ENCODE data around the gene FAM174B. TPM values are rescaled to one million over a fixed set of nuclear protein-coding genes. Genes with fewer than 3 reads are reported as not detected.

The FAM174B gene
- total RNA-seq, 1 experiment from 2014 or later, result 26.8 TPM

DNA sequence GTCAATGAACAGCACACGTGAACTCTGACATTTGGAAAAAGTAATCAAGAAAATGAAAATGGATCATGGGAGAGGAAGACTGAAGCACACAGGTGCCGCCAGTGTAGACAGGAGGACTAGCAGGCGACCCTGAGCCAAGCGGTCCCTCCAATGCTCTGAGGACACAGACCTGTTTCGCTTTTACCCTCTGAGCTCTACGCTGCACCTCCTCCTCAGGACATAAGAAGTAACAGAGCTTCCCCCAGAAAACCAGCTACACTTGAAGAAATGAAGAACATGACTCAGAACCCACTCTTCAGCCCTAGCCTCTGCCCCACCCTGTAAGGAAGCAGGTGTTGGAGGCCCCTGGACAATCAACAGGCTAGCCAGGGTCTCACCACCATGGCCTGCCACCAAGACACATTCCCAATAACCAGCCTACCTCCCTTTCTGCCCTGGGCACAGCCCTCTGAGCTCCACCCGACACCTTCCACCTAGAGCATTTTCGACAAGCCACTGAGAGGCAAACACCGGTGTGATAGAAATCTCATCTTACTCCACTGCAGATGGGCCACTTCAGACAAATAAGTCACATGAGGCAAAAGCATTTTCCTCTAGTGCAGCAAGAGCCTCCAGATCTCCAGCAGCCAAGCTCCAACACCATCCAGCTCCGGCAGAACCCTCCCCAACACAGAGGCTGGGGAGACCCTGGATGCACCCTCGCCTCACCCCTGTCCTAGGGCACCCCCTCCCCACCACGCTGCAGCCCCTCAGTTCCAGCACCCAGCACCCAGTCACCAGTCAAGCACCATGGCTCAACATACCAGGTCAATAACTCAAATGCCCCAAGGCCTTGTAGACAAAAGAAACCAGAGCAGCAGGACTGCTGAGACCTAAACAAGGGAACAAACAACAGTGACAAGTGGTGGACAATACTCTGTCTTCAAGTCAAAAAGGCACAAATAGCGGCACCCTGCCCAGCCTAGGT lies 11.4 kb downstream of the FAM174B start:
- no peak overlapping the region for H3K4me3 ChIP-seq (ENCODE audit: insufficient read depth, low read depth, low read length)
- H3K27me3 ChIP-seq (ENCODE audit: control insufficient read depth, insufficient read depth, low read length), result no peaks in the 10 kb centered on the region
- no peaks in the 10 kb centered on the region for H3K36me3 ChIP-seq (replicated peaks; ENCODE audit: control insufficient read depth, insufficient read depth, low read length)
- no peak for DNase-seq

GRCh38 chr15:92638709-92639365 lies 16.7 kb downstream of the FAM174B start:
- Histone ChIP-seq H3K27me3 (ENCODE audit: control insufficient read depth, insufficient read depth, low read length) (no peaks in the 10 kb centered on the region), H3K4me3 (ENCODE audit: insufficient read depth, low read depth, low read length) (no peak overlapping the region), H3K36me3 (replicated peaks; ENCODE audit: control insufficient read depth, insufficient read depth, low read length) (no peaks in the 10 kb centered on the region)
- no peak for DNase-seq

GRCh38 chr15:92638291-92638708 lies 17.3 kb downstream of the FAM174B start:
- no peak overlapping the region for H3K4me3 ChIP-seq (ENCODE audit: insufficient read depth, low read depth, low read length)
- no peaks in the 10 kb centered on the region for H3K36me3 ChIP-seq (replicated peaks; ENCODE audit: control insufficient read depth, insufficient read depth, low read length)
- H3K27me3 ChIP-seq (ENCODE audit: control insufficient read depth, insufficient read depth, low read length), result no peaks in the 10 kb centered on the region
- no peak for DNase-seq

GRCh38 chr15:92637626-92638025 lies 17.9 kb downstream of the FAM174B start:
- no peak overlapping the region for H3K4me3 ChIP-seq (ENCODE audit: insufficient read depth, low read depth, low read length)
- H3K36me3 ChIP-seq (replicated peaks; ENCODE audit: control insufficient read depth, insufficient read depth, low read length), result no peaks in the 10 kb centered on the region
- DNase-seq, result no peak
- no peaks in the 10 kb centered on the region for H3K27me3 ChIP-seq (ENCODE audit: control insufficient read depth, insufficient read depth, low read length)

DNA sequence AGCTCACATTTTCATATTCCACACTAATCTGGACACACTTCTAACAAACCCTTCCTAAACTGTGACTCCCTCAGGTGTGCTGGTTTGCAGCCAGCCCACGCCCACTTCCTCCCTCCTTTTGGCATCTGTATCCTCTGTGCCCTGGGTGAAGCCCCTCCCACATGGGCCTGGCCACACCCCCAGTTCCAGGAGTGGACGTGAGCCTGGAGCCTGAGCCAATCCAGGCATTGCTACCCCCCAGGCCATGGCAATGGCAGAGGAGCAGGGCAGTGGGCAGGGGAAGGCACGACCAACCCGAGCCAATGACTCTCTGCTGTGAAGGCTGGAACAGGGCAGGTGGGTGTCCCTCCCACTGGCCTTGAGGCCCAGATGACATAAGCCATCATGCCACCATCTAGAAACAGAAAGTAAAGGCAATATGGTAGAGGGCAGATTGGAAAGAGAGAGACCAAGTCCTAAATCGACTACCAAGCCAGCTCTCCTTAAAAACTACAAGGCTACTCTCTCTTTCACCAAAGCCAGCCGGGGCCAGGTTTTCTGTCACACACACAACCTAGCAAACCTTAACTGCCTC lies 18.6 kb downstream of the FAM174B start:
- Histone ChIP-seq H3K4me3 (ENCODE audit: insufficient read depth, low read depth, low read length) (no peak overlapping the region), H3K27me3 (ENCODE audit: control insufficient read depth, insufficient read depth, low read length) (no peaks in the 10 kb centered on the region), H3K36me3 (replicated peaks; ENCODE audit: control insufficient read depth, insufficient read depth, low read length) (no peaks in the 10 kb centered on the region)
- peak; percentile 78 for DNase-seq

DNA sequence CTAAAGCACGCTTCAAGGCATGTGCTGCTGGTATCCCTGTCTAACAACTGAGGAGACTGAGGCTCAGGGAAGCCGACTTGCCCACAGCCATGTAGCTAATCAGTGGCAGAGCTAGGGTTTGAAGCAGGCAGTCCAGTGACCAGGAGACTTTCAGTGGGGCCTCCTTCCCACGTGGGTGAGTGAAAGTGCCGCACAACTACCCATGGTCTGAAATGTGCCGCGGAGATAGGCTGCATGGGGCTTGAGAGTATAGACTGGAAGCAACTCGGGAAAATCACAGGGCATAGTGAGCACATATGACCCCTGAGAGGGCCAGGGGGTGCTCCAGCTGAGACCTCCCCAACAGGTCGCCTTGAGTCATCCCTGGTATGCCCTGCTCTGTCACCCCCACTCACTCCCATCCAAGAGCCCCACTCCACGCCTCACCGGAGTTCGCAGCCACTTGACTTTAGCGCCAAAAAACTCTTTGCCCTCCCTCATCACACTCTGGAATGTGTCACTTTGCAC lies 19.1 kb downstream of the FAM174B start:
- Histone ChIP-seq H3K36me3 (replicated peaks; ENCODE audit: control insufficient read depth, insufficient read depth, low read length) (no peaks in the 10 kb centered on the region), H3K27me3 (ENCODE audit: control insufficient read depth, insufficient read depth, low read length) (no peaks in the 10 kb centered on the region), H3K4me3 (ENCODE audit: insufficient read depth, low read depth, low read length) (no peak overlapping the region)
- DNase-seq, result no peak

GRCh38 chr15:92634671-92635201 lies 20.8 kb downstream of the FAM174B start:
- DNase-seq, result no peak
- no peaks in the 10 kb centered on the region for H3K27me3 ChIP-seq (ENCODE audit: control insufficient read depth, insufficient read depth, low read length)
- no peaks in the 10 kb centered on the region for H3K36me3 ChIP-seq (replicated peaks; ENCODE audit: control insufficient read depth, insufficient read depth, low read length)
- no peak overlapping the region for H3K4me3 ChIP-seq (ENCODE audit: insufficient read depth, low read depth, low read length)

DNA sequence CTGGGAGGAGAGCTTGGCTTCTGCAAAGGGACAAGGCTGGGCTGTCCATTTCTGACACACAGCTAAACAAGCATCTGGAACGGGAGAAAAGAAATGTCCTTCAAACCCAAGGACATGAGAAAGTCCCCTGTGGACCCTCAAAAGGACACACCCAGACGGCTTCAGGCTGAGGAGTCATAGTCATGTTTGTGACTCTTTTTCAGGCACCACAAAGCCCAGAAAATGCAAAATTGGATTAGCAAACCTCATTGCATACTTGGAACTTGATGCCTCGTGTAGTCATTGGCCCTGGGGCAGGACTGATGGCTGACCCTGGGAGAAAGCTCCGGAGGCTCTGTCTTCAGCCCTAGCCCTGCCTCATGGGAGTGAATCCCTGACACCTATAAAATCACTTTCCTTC lies 21.5 kb downstream of the FAM174B start:
- Histone ChIP-seq H3K27me3 (ENCODE audit: control insufficient read depth, insufficient read depth, low read length) (no peaks in the 10 kb centered on the region), H3K4me3 (ENCODE audit: insufficient read depth, low read depth, low read length) (no peak overlapping the region), H3K36me3 (replicated peaks; ENCODE audit: control insufficient read depth, insufficient read depth, low read length) (no peaks in the 10 kb centered on the region)
- no peak for DNase-seq

GRCh38 chr15:92633418-92633817 lies 22.2 kb downstream of the FAM174B start:
- DNase-seq, result no peak
- no peak overlapping the region for H3K4me3 ChIP-seq (ENCODE audit: insufficient read depth, low read depth, low read length)
- H3K36me3 ChIP-seq (replicated peaks; ENCODE audit: control insufficient read depth, insufficient read depth, low read length), result no peaks in the 10 kb centered on the region
- H3K27me3 ChIP-seq (ENCODE audit: control insufficient read depth, insufficient read depth, low read length), result no peaks in the 10 kb centered on the region

DNA sequence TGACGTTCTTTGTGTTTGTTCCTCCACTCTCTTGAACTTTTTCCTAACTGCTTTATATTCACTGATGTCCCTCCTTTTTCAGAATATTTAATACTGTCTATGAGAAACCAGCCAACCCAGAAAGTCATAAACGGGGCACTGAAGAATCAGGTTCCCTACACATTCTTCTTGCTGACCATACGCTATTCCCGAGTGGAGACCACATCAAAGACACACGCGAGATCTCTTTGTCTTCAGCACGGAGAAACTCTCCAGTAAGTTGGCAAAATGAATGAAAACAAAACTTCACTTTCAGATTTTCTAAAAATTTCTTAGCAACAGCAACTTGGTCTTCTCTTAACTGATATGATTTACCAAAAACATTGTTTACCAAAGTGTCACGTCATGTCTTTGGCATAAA lies 22.6 kb downstream of the FAM174B start:
- no peaks in the 10 kb centered on the region for H3K27me3 ChIP-seq (ENCODE audit: control insufficient read depth, insufficient read depth, low read length)
- H3K36me3 ChIP-seq (replicated peaks; ENCODE audit: control insufficient read depth, insufficient read depth, low read length), result no peaks in the 10 kb centered on the region
- H3K4me3 ChIP-seq (ENCODE audit: insufficient read depth, low read depth, low read length), result no peak overlapping the region
- no peak for DNase-seq

GRCh38 chr15:92631721-92632120 lies 23.9 kb downstream of the FAM174B start:
- Histone ChIP-seq H3K36me3 (replicated peaks; ENCODE audit: control insufficient read depth, insufficient read depth, low read length) (no peaks in the 10 kb centered on the region), H3K4me3 (ENCODE audit: insufficient read depth, low read depth, low read length) (no peak overlapping the region), H3K27me3 (ENCODE audit: control insufficient read depth, insufficient read depth, low read length) (no peaks in the 10 kb centered on the region)
- no peak for DNase-seq

GRCh38 chr15:92629975-92630626 lies 25.5 kb downstream of the FAM174B start:
- H3K4me3 ChIP-seq (ENCODE audit: insufficient read depth, low read depth, low read length), result no peak overlapping the region
- H3K27me3 ChIP-seq (ENCODE audit: control insufficient read depth, insufficient read depth, low read length), result no peaks in the 10 kb centered on the region
- DNase-seq, result no peak
- H3K36me3 ChIP-seq (replicated peaks; ENCODE audit: control insufficient read depth, insufficient read depth, low read length), result no peaks in the 10 kb centered on the region

DNA sequence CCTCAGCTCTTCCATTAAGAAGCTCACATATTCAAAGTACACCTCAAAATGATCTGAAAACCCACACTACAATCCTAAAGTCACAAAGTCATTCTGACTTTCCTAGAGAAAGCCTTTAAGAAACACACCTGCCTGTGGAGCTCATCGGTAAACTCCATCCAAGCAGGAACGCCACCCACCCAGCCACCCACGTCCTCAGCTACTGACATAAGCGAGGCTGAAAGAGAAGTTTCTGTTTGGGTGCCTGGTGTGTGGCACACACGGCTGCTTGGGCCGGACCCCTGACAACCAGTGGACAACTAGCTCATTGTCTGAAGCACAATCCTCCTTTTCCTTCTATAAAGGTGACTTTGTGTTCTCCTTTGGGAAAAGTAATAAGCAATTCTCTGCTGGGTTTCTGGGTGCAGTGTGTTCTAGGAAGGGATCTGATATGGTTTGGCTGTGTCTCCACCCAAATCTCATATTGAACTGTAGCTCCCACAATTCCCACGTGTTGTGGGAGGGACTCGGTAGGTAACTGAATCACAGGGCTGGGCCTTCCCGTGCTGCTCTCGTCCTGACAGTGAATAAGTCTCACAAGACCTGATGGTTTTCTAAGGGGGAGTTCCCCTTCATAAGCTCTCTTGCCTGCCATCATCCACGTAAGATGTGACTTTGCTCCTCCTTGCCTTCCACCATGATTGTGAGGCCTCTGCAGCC lies 26.1 kb downstream of the FAM174B start:
- DNase-seq, result no peak
- H3K4me3 ChIP-seq (ENCODE audit: insufficient read depth, low read depth, low read length), result no peak overlapping the region
- no peaks in the 10 kb centered on the region for H3K27me3 ChIP-seq (ENCODE audit: control insufficient read depth, insufficient read depth, low read length)
- H3K36me3 ChIP-seq (replicated peaks; ENCODE audit: control insufficient read depth, insufficient read depth, low read length), result no peaks in the 10 kb centered on the region

DNA sequence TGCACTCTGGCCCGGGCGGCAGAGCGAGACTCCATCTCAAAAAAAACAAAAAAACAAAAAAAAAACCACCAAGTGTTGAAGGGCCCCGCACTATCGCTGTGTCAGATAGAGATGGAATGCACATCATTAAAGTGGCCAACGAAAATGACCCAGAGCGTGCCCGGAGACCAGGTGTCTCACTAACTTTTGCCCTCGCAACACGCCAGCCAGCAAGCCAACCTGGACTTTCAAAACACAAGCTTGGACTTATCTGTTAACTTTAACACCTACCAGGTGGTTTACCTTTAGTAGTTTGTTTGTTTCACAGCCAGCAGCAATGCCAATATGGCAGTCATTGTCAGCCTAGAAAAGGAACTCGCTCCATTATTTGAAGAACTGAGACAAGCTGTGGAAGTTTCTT lies 28.6 kb downstream of the FAM174B start:
- no peak overlapping the region for H3K4me3 ChIP-seq (ENCODE audit: insufficient read depth, low read depth, low read length)
- no peak for DNase-seq
- H3K27me3 ChIP-seq (ENCODE audit: control insufficient read depth, insufficient read depth, low read length), result no peaks in the 10 kb centered on the region
- H3K36me3 ChIP-seq (replicated peaks; ENCODE audit: control insufficient read depth, insufficient read depth, low read length), result no peaks in the 10 kb centered on the region
